Activated CD4-positive, alpha-beta memory T cell treated with anti-CD3 and anti-CD28 coated beads for 36 hours (primary cell): ENCODE measurements around the gene TMEM170A. TPM values are rescaled to one million over a fixed set of nuclear protein-coding genes. Genes with fewer than 3 reads are reported as not detected.
"Not testable (repeated sequence)": the region's sequence is repeated elsewhere in the genome, so short reads cannot be mapped to it uniquely, and the experiment has no call there.

Source experiments
- CTCF ChIA-PET: fragments of 350-600 bp; sonication (Branson Sonifier 250); formaldehyde crosslinking; loops from one replicate; lab custom pipeline; 2021; ENCODE audit warnings: antibody characterized with exemption, inconsistent platforms; lab: Charles Lee
- POLR2A ChIA-PET: fragments of 350-600 bp; sonication (Branson Sonifier 250); formaldehyde crosslinking; loops from one replicate; lab custom pipeline; 2021; ENCODE audit warnings: antibody characterized with exemption; lab: Charles Lee
- DNase-seq: peaks from one replicate; pipeline ENCODE4 v3.0.0-alpha.2; 2020
- H3K27ac Mint-ChIP-seq: one replicate; pipeline ENCODE4 v1.8.0; 2021; ENCODE audit warnings: mixed read lengths
- H3K27me3 Mint-ChIP-seq: one replicate; pipeline ENCODE4 v1.8.0; 2021; ENCODE audit warnings: mixed read lengths
- H3K36me3 Mint-ChIP-seq: one replicate; pipeline ENCODE4 v1.8.0; 2021; ENCODE audit warnings: mixed read lengths
- H3K4me1 Mint-ChIP-seq: one replicate; pipeline ENCODE4 v1.8.0; 2021; ENCODE audit warnings: low read depth, mixed read lengths
- H3K4me3 Mint-ChIP-seq: one replicate; pipeline ENCODE4 v1.8.0; 2021; ENCODE audit warnings: mild to moderate bottlenecking, mixed read lengths
- H3K9me3 Mint-ChIP-seq: one replicate; pipeline ENCODE4 v1.8.0; 2021; ENCODE audit warnings: mixed read lengths
- intact Hi-C: fragments of 100-400 bp; cut with micrococcal nuclease; formaldehyde crosslinking; loops from one replicate; pipeline ENCODE4 v1.15.1; 2023
- total RNA-seq, 2 experiments: library from RNA; stranded (reverse); gene quantifications; one replicate each; pipeline ENCODE4 v1.2.3, GENCODE V29; 2021

TMEM170A gene
- total RNA-seq, 2 experiments from 2014 or later: 24.3 to 25.6 TPM

- CTCF ChIA-PET: interaction anchor here (0.6 to 2.6 kb wide), 10 partner anchors 12 to 731 kb away, joined by 3 to 16 read pairs (median 4); partner anchors contain the start of genes ADAT1 and TMEM170A
- peak; percentile 96 for DNase-seq
- H3K27me3 Mint-ChIP-seq: no peaks in the 10 kb centered on the region
- H3K4me3 Mint-ChIP-seq: peak within 1 kb of the TSS; percentile 90
- peak within 1 kb of the TSS; percentile 87 for H3K27ac Mint-ChIP-seq
- peaks cover 32% of the 10 kb centered on the region for H3K4me1 Mint-ChIP-seq
- POLR2A ChIA-PET: interaction anchor here (0.5 to 2.1 kb wide), 8 partner anchors 17 to 215 kb away, joined by 3 to 6 read pairs (median 4); partner anchors contain the start of genes KARS1 and TERF2IP
- intact Hi-C loops: loop anchor here (1.0 to 2.0 kb wide), 9 partner anchors 31 to 1757 kb away; partner anchors contain the start of genes ADAT1, GABARAPL2, TMEM170A and TMEM231
- peaks cover 2% of the 10 kb centered on the region for H3K36me3 Mint-ChIP-seq
- H3K9me3 Mint-ChIP-seq: no peaks in the 10 kb centered on the region
Observed at GRCh38 chr16:75432828-75433731, 31.4 kb downstream of the TMEM170A start, which contains the start of gene CFDP1. CFDP1 (minus strand) TSS chr16:75433503; CDS start chr16:75433352, 151 bp downstream.

GRCh38 chr16:75429621-75430403 lies 34.7 kb downstream of the TMEM170A start:
- no peaks in the 10 kb centered on the region for H3K27me3 Mint-ChIP-seq
- intact Hi-C loops: no loop called here
- peaks cover 2% of the 10 kb centered on the region for H3K36me3 Mint-ChIP-seq
- DNase-seq: no peak
- no peak overlapping the region for H3K4me3 Mint-ChIP-seq
- no peak overlapping the region for H3K27ac Mint-ChIP-seq
- ChIA-PET POLR2A (no interaction called here), CTCF (interaction anchor here (0.5 kb wide), 1 partner anchor 399 kb away, joined by 3 read pairs; no protein-coding TSS in a partner anchor)
- H3K4me1 Mint-ChIP-seq: peaks cover 46% of the 10 kb centered on the region
- no peaks in the 10 kb centered on the region for H3K9me3 Mint-ChIP-seq

GRCh38 chr16:75426524-75426923 lies 38.0 kb downstream of the TMEM170A start:
- peaks cover 35% of the 10 kb centered on the region for H3K4me1 Mint-ChIP-seq
- H3K9me3 Mint-ChIP-seq, CTCF ChIA-PET, POLR2A ChIA-PET, H3K4me3 Mint-ChIP-seq, H3K27ac Mint-ChIP-seq, intact Hi-C loops, H3K27me3 Mint-ChIP-seq, H3K36me3 Mint-ChIP-seq: not testable (repeated sequence)
- peak; percentile 39 for DNase-seq

- H3K9me3 Mint-ChIP-seq, H3K36me3 Mint-ChIP-seq, DNase-seq, intact Hi-C loops, H3K27me3 Mint-ChIP-seq, H3K27ac Mint-ChIP-seq, POLR2A ChIA-PET, H3K4me3 Mint-ChIP-seq: not testable (repeated sequence)
- CTCF ChIA-PET: interaction anchor here (0.5 kb wide), 1 partner anchor 1150 kb away, joined by 3 read pairs; no protein-coding TSS in a partner anchor
- peaks cover 35% of the 10 kb centered on the region for H3K4me1 Mint-ChIP-seq
Observed at GRCh38 chr16:75424105-75424762, 40.3 kb downstream of the TMEM170A start.

- intact Hi-C loops: no loop called here
- H3K27me3 Mint-ChIP-seq: no peaks in the 10 kb centered on the region
- no peaks in the 10 kb centered on the region for H3K36me3 Mint-ChIP-seq
- H3K4me3 Mint-ChIP-seq: no peak overlapping the region
- H3K9me3 Mint-ChIP-seq: no peaks in the 10 kb centered on the region
- no peak overlapping the region for H3K27ac Mint-ChIP-seq
- DNase-seq: no peak
- ChIA-PET POLR2A (no interaction called here), CTCF (no interaction called here)
- H3K4me1 Mint-ChIP-seq: peaks cover 35% of the 10 kb centered on the region
Observed at GRCh38 chr16:75423723-75424104, 40.8 kb downstream of the TMEM170A start.

- Mint-ChIP-seq H3K4me3 (no peak overlapping the region), H3K36me3 (peaks cover 2% of the 10 kb centered on the region), H3K9me3 (no peaks in the 10 kb centered on the region), H3K27me3 (no peaks in the 10 kb centered on the region), H3K27ac (no peak overlapping the region), H3K4me1 (peaks cover 35% of the 10 kb centered on the region)
- ChIA-PET POLR2A (interaction anchor here (0.7 kb wide), 1 partner anchor 12 kb away, joined by 3 read pairs; no protein-coding TSS in a partner anchor), CTCF (interaction anchor here (1.2 kb wide), 1 partner anchor 222 kb away, joined by 4 read pairs; no protein-coding TSS in a partner anchor)
- no peak for DNase-seq
- intact Hi-C loops: no loop called here
Observed at GRCh38 chr16:75421820-75422126, 42.7 kb downstream of the TMEM170A start.

GRCh38 chr16:75420987-75421819 lies 43.3 kb downstream of the TMEM170A start:
- POLR2A ChIA-PET: interaction anchor here (0.7 kb wide), 1 partner anchor 13 kb away, joined by 3 read pairs; no protein-coding TSS in a partner anchor
- Mint-ChIP-seq H3K4me3 (no peak overlapping the region), H3K27ac (no peak overlapping the region), H3K36me3 (peaks cover 2% of the 10 kb centered on the region), H3K27me3 (no peaks in the 10 kb centered on the region), H3K9me3 (no peaks in the 10 kb centered on the region), H3K4me1 (peaks cover 29% of the 10 kb centered on the region)
- DNase-seq: peak; percentile 44
- intact Hi-C loops: no loop called here
- CTCF ChIA-PET: interaction anchor here (1.2 to 1.3 kb wide), 2 partner anchors 188 to 222 kb away, joined by 4 to 5 read pairs; no protein-coding TSS in a partner anchor

GRCh38 chr16:75416904-75417565 lies 47.5 kb downstream of the TMEM170A start:
- CTCF ChIA-PET: interaction anchor here (0.7 to 1.0 kb wide), 2 partner anchors 184 to 217 kb away, joined by 3 read pairs; no protein-coding TSS in a partner anchor
- no peak for DNase-seq
- no peak overlapping the region for H3K4me3 Mint-ChIP-seq
- no peak overlapping the region for H3K27ac Mint-ChIP-seq
- no peaks in the 10 kb centered on the region for H3K27me3 Mint-ChIP-seq
- H3K9me3 Mint-ChIP-seq: no peaks in the 10 kb centered on the region
- POLR2A ChIA-PET: no interaction called here
- peaks cover 2% of the 10 kb centered on the region for H3K36me3 Mint-ChIP-seq
- intact Hi-C loops: loop anchor here (5.0 kb wide), 1 partner anchor 45 kb away; the partner anchor contains the start of gene TMEM170A
- peaks cover 31% of the 10 kb centered on the region for H3K4me1 Mint-ChIP-seq

GRCh38 chr16:75415169-75415905 lies 49.2 kb downstream of the TMEM170A start:
- Mint-ChIP-seq H3K27ac (peak overlapping the region; percentile 58), H3K9me3 (no peaks in the 10 kb centered on the region), H3K36me3 (peaks cover 2% of the 10 kb centered on the region), H3K27me3 (no peaks in the 10 kb centered on the region), H3K4me1 (peaks cover 17% of the 10 kb centered on the region), H3K4me3 (no peak overlapping the region)
- intact Hi-C loops: loop anchor here (5.0 kb wide), 1 partner anchor 47 kb away; the partner anchor contains the start of gene TMEM170A
- DNase-seq: no peak
- ChIA-PET POLR2A (interaction anchor here (1.7 kb wide), 1 partner anchor 18 kb away, joined by 3 read pairs; the partner anchor contains the start of gene CFDP1), CTCF (interaction anchor here (0.9 to 1.4 kb wide), 2 partner anchors 13 to 30 kb away, joined by 3 read pairs; no protein-coding TSS in a partner anchor)

- Mint-ChIP-seq H3K27me3 (no peaks in the 10 kb centered on the region), H3K36me3 (peaks cover 6% of the 10 kb centered on the region), H3K4me1 (peaks cover 13% of the 10 kb centered on the region), H3K4me3 (no peak overlapping the region), H3K27ac (no peak overlapping the region), H3K9me3 (no peaks in the 10 kb centered on the region)
- POLR2A ChIA-PET: no interaction called here
- intact Hi-C loops: no loop called here
- no peak for DNase-seq
- CTCF ChIA-PET: no interaction called here
Observed at GRCh38 chr16:75413951-75414350, 50.5 kb downstream of the TMEM170A start.
